ENCODE data around the gene NHLH2. TPM values are rescaled to one million over a fixed set of nuclear protein-coding genes. Genes with fewer than 3 reads are reported as not detected.

NHLH2 gene
- total RNA-seq, 1 donor from 2014 or later = not detected

- no peak for TF ChIP-seq CTCF (IDR thresholded peaks at IDR 0.05)
- intact Hi-C loops (cut with micrococcal nuclease) = no loop called here
- CTCF ChIA-PET = no interaction called here
- no peak for DNase-seq
- POLR2A ChIA-PET = no interaction called here
- peaks cover 6% of the 10 kb centered on the region for H3K9me3 Mint-ChIP-seq
- no peak overlapping the region for H3K4me3 Mint-ChIP-seq
- ATAC-seq (ENCODE audit: low read depth) = no peak
- no peaks in the 10 kb centered on the region for H3K4me1 Mint-ChIP-seq
- H3K27ac Mint-ChIP-seq = no peak overlapping the region
- no peaks in the 10 kb centered on the region for H3K36me3 Mint-ChIP-seq (ENCODE audit: low read depth)
- peaks cover 10% of the 10 kb centered on the region for H3K27me3 Mint-ChIP-seq
Measured at GRCh38 chr1:115790356-115790755, 50.6 kb downstream of the NHLH2 start.

Other genes with a start within 250 kb of the NHLH2 start
- 0.46 and 1.2 TPM in 2 replicates for gene VANGL1, start 199.2 kb downstream of the NHLH2 start, total RNA-seq
- not detected in 2 replicates for gene CASQ2, start 72.4 kb downstream of the NHLH2 start, total RNA-seq
- gene SLC22A15, start 135.4 kb upstream of the NHLH2 start, total RNA-seq = 4.1 and 4.6 TPM in 2 replicates